Measurements from ENCODE around the gene CTAG1A.
"Not testable (repeated sequence)": the region's sequence is repeated elsewhere in the genome, so short reads cannot be mapped to it uniquely, and the experiment has no call there.

Gene CTAG1A

DNA sequence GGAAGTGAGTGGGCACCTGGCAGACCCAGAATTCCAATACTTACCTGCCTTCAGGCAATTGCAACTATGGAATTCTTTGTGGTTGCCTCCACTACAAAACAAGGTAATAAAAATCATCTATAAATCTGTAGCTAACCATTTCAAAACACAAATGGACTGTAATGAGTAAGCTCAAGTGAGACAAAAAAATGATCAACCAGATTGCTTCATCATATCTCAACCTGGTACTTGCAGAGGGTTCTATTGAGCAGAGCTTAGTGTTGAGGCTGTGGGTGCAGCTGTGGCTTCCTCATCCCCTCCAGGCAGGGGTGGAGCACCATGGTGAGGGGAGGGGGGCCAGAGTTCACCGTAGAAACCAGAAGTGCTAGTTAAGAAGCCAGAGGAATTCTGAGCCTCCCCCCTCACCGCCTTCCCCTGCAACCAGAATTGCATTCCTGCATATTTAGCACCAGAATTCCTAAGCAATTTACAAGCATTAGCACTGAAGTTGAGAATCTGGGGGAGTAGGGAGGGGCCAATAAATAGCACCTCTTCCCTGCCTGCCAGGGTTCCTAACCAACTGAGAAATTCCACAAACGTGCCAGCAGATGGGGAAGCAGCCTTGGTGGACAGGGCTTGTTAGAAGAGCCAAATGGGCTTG lies 11.5 kb downstream of the CTAG1A start:
- Mint-ChIP-seq H3K9me3 (no peaks in the 10 kb centered on the region), H3K27ac (no peak overlapping the region), H3K4me1 (ENCODE audit: low read depth) (peaks cover 25% of the 10 kb centered on the region), H3K4me3 (no peak overlapping the region), H3K27me3 (peaks cover 3% of the 10 kb centered on the region), H3K36me3 (ENCODE audit: low read depth) (no peaks in the 10 kb centered on the region)
- intact Hi-C loops (cut with micrococcal nuclease), result no loop called here

DNA sequence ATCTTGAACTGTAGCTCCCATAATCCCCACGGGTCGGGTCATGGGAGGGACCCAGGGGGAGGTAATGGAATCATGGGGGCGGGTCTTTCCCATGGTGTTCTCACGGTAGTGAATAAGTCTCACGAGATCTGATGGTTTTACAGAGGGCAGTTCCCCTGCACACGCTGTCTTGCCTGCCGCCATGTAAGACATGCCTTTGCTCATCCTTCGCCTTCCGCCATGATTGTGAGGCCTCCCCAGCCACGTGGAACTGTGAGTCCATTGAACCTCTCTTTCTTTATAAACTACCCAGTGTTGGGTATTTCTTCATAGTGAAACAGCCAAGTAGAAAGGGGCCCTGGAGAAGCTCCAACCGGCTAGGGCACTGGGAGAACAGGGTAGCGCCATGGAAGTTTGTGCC lies 12.3 kb downstream of the CTAG1A start:
- Mint-ChIP-seq H3K4me3 (no peak overlapping the region), H3K9me3 (no peaks in the 10 kb centered on the region), H3K27me3 (peaks cover 3% of the 10 kb centered on the region), H3K4me1 (ENCODE audit: low read depth) (peaks cover 25% of the 10 kb centered on the region), H3K36me3 (ENCODE audit: low read depth) (no peaks in the 10 kb centered on the region), H3K27ac (no peak overlapping the region)
- intact Hi-C loops (cut with micrococcal nuclease), result no loop called here

- Mint-ChIP-seq H3K4me1 (ENCODE audit: low read depth) (peaks cover 25% of the 10 kb centered on the region), H3K9me3 (no peaks in the 10 kb centered on the region), H3K27me3 (peaks cover 3% of the 10 kb centered on the region), H3K36me3 (ENCODE audit: low read depth) (no peaks in the 10 kb centered on the region), H3K27ac (no peak overlapping the region), H3K4me3 (no peak overlapping the region)
- intact Hi-C loops (cut with micrococcal nuclease), result no loop called here
Measured at GRCh38 chrX:154598656-154599055, 13.7 kb downstream of the CTAG1A start.

GRCh38 chrX:154599531-154599930 lies 14.6 kb downstream of the CTAG1A start:
- no peak overlapping the region for H3K4me3 Mint-ChIP-seq
- peaks cover 3% of the 10 kb centered on the region for H3K27me3 Mint-ChIP-seq
- H3K4me1 Mint-ChIP-seq (ENCODE audit: low read depth), result peaks cover 30% of the 10 kb centered on the region
- no peaks in the 10 kb centered on the region for H3K36me3 Mint-ChIP-seq (ENCODE audit: low read depth)
- no peak overlapping the region for H3K27ac Mint-ChIP-seq
- no peaks in the 10 kb centered on the region for H3K9me3 Mint-ChIP-seq
- intact Hi-C loops (cut with micrococcal nuclease), result no loop called here

DNA sequence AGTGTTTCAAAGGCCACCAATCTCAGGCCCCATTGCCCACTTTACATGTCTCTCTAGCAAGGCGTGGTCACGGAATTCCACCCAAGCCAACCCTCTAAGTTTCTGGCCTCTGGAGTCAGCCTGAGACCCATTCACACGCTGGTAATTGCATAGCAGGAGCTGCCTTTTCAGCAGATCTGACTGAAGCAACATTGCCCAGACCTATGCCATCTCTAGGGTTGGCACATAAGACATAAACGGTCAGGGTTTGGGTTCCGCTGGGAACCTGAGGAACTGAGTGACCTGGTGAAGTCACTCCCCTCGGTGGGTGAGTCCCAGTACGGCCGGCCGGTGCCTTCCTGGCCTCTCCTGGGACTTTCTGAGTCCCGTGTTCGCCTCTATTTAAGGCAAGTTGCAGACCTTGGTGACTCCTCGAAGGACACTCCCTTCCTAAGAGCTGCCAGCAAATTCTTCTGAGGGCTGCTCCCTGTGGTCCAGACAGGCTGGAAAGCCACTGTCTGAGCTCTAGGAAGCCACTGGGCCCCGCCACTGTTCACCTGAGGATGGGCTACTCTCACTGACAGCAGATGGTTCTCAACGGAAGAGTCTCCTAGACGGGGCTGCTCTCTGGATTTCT lies 15.9 kb downstream of the CTAG1A start:
- Mint-ChIP-seq H3K27me3 (peaks cover 2% of the 10 kb centered on the region), H3K4me3 (no peak overlapping the region)

GRCh38 chrX:154602226-154602625 lies 17.3 kb downstream of the CTAG1A start:
- Mint-ChIP-seq H3K4me3 (no peak overlapping the region), H3K27ac (no peak overlapping the region), H3K9me3 (no peaks in the 10 kb centered on the region), H3K27me3 (peaks cover 2% of the 10 kb centered on the region), H3K36me3 (ENCODE audit: low read depth) (no peaks in the 10 kb centered on the region), H3K4me1 (ENCODE audit: low read depth) (peaks cover 30% of the 10 kb centered on the region)
- intact Hi-C loops (cut with micrococcal nuclease), result no loop called here

More for the DNA sequence above, 15.9 kb downstream of the CTAG1A start:
- intact Hi-C loops (cut with micrococcal nuclease), result no loop called here
- Mint-ChIP-seq H3K9me3 (no peaks in the 10 kb centered on the region), H3K27ac (no peak overlapping the region), H3K36me3 (ENCODE audit: low read depth) (no peaks in the 10 kb centered on the region), H3K4me1 (ENCODE audit: low read depth) (peaks cover 24% of the 10 kb centered on the region)

DNA sequence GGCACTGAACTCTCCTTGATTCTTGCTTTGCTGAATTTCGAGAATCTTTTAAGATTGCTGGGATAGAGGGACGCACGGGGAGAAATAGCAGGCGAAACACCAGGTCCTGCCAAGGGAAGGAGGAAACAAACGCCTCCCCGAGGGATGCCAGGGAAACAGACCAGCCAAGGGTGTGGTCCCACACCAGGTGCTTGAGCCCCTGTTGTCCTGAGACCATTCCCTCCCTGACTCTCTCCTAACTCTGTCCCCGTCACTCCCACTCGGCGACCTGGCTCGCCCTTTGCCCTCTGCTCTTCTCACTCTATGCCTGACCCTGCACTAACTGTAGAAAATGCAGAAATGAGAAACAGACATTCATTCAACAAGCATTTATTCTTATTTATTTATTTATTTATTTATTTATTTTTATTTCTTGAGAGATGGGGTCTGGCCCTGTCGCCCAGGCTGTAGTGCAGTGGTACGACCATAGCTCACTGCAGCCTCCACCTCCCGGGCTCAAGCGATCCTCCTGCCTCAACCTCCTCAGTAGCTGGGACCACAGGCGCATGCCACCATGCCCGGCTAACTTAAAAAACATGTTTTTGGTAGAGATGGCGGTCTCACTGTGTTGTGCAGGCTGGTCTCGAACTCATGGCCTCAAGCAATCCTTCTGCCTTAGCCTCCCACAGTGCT lies 18.0 kb downstream of the CTAG1A start:
- Mint-ChIP-seq H3K9me3 (no peaks in the 10 kb centered on the region), H3K27ac (no peak overlapping the region), H3K4me3 (no peak overlapping the region), H3K4me1 (ENCODE audit: low read depth) (peaks cover 30% of the 10 kb centered on the region), H3K27me3 (peaks cover 2% of the 10 kb centered on the region), H3K36me3 (ENCODE audit: low read depth) (no peaks in the 10 kb centered on the region)
- intact Hi-C loops (cut with micrococcal nuclease), result no loop called here

GRCh38 chrX:154603438-154604430 lies 18.8 kb downstream of the CTAG1A start:
- no peaks in the 10 kb centered on the region for H3K36me3 Mint-ChIP-seq (ENCODE audit: low read depth)
- intact Hi-C loops (cut with micrococcal nuclease), result no loop called here
- no peaks in the 10 kb centered on the region for H3K9me3 Mint-ChIP-seq
- H3K4me1 Mint-ChIP-seq (ENCODE audit: low read depth), result peaks cover 30% of the 10 kb centered on the region
- H3K27me3 Mint-ChIP-seq, result peaks cover 2% of the 10 kb centered on the region
- no peak overlapping the region for H3K4me3 Mint-ChIP-seq
- H3K27ac Mint-ChIP-seq, result no peak overlapping the region

DNA sequence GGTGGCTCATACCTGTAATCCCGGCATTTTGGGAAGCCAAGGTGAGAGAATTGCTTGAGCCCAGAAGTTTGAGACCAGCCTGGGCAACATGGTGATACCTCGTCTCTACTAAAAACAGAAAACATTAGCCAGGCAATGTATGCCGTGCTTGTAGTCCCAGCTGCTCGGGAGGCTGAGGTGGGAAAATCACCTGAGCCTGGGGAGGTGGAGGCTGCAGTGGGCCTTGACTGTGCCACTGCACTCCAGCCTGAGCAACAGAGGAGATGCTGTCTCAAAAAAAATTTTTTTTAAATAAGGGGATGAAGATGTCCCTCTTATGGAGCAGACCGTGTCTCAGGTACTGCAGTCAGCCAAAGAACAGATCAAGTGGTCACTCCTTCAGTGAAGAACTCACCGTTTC lies 20.6 kb downstream of the CTAG1A start:
- Mint-ChIP-seq H3K4me3 (no peak overlapping the region), H3K27ac (no peak overlapping the region), H3K4me1 (ENCODE audit: low read depth) (peaks cover 17% of the 10 kb centered on the region), H3K9me3 (no peaks in the 10 kb centered on the region), H3K27me3 (no peaks in the 10 kb centered on the region), H3K36me3 (ENCODE audit: low read depth) (no peaks in the 10 kb centered on the region)
- intact Hi-C loops (cut with micrococcal nuclease), result no loop called here

GRCh38 chrX:154607370-154607769 lies 22.4 kb downstream of the CTAG1A start:
- H3K9me3 Mint-ChIP-seq, result no peaks in the 10 kb centered on the region
- H3K27me3 Mint-ChIP-seq, result no peaks in the 10 kb centered on the region
- peaks cover 17% of the 10 kb centered on the region for H3K4me1 Mint-ChIP-seq (ENCODE audit: low read depth)
- intact Hi-C loops (cut with micrococcal nuclease), result no loop called here
- H3K36me3 Mint-ChIP-seq (ENCODE audit: low read depth), result no peaks in the 10 kb centered on the region
- H3K4me3 Mint-ChIP-seq, result no peak overlapping the region
- no peak overlapping the region for H3K27ac Mint-ChIP-seq

- H3K4me1 Mint-ChIP-seq (ENCODE audit: low read depth), result peaks cover 17% of the 10 kb centered on the region
- H3K9me3 Mint-ChIP-seq; intact Hi-C loops (cut with micrococcal nuclease); H3K27ac Mint-ChIP-seq; H3K36me3 Mint-ChIP-seq (ENCODE audit: low read depth); H3K27me3 Mint-ChIP-seq; H3K4me3 Mint-ChIP-seq: not testable (repeated sequence)
Measured at GRCh38 chrX:154607976-154608375, 23.0 kb downstream of the CTAG1A start.

GRCh38 chrX:154608823-154609222 lies 23.9 kb downstream of the CTAG1A start:
- H3K27ac Mint-ChIP-seq; H3K36me3 Mint-ChIP-seq (ENCODE audit: low read depth); H3K9me3 Mint-ChIP-seq; H3K4me3 Mint-ChIP-seq; H3K27me3 Mint-ChIP-seq; intact Hi-C loops (cut with micrococcal nuclease): not testable (repeated sequence)
- H3K4me1 Mint-ChIP-seq (ENCODE audit: low read depth), result peaks cover 16% of the 10 kb centered on the region

- H3K4me1 Mint-ChIP-seq (ENCODE audit: low read depth); H3K9me3 Mint-ChIP-seq; H3K36me3 Mint-ChIP-seq (ENCODE audit: low read depth); H3K27me3 Mint-ChIP-seq; H3K4me3 Mint-ChIP-seq; intact Hi-C loops (cut with micrococcal nuclease); H3K27ac Mint-ChIP-seq: not testable (repeated sequence)
Measured at GRCh38 chrX:154611146-154611545, 26.2 kb downstream of the CTAG1A start.

GRCh38 chrX:154613586-154613985 lies 28.7 kb downstream of the CTAG1A start:
- H3K27ac Mint-ChIP-seq; H3K4me3 Mint-ChIP-seq; H3K36me3 Mint-ChIP-seq (ENCODE audit: low read depth); H3K4me1 Mint-ChIP-seq (ENCODE audit: low read depth); H3K9me3 Mint-ChIP-seq; H3K27me3 Mint-ChIP-seq; intact Hi-C loops (cut with micrococcal nuclease): not testable (repeated sequence)

All from dendritic cell treated with granulocyte-macrophage colony-stimulating factor and Interleukin-4, amounts not matched to agents 40 ng/mL and 50 ng/mL, for 4 days (primary cell).